HepG2 (cell line): ENCODE data around the gene KRTAP1-3.

Experiments
- EP300 ChIP-seq, 3 experiments: sonication (generic) in 1 of 3; formaldehyde crosslinking in 1 of 3; IDR thresholded peaks; 2 replicates each; pipeline versions ENCODE4 v1.5.1 to v1.6.1; 2011 to 2020; ENCODE audit warnings: low read depth in 2 of 3, low read length in 2 of 3, borderline replicate concordance in 1 of 3, improper control_type of control experiment in 1 of 3, mild to moderate bottlenecking in 1 of 3, missing genetic modification reagents in 1 of 3, moderate library complexity in 1 of 3
- EZH2 ChIP-seq: conservative IDR thresholded peaks from 2 replicates; pipeline ENCODE4 v1.6.1; 2012; ENCODE audit warnings: mild to moderate bottlenecking, low read depth, low read length, moderate library complexity
- GATAD2A ChIP-seq: IDR thresholded peaks from 2 replicates; pipeline ENCODE4 v1.6.1; 2016
- NR2F1 ChIP-seq, 2 experiments: fragments of 450-650 bp in 1 of 2; formaldehyde crosslinking in 1 of 2; IDR thresholded peaks; 2 replicates each; pipeline versions ENCODE4 v1.5.0 to v1.6.1; 2016 to 2020; ENCODE audit warnings: mild to moderate bottlenecking in 1 of 2, missing compliant biosample characterization in 1 of 2, missing genetic modification reagents in 1 of 2, moderate library complexity in 1 of 2
- PRMT3 ChIP-seq: sonication (generic); formaldehyde crosslinking; IDR thresholded peaks from 2 replicates; pipeline ENCODE4 v1.8.1; 2022; ENCODE audit warnings: low read depth, mild to moderate bottlenecking, moderate library complexity, missing genetic modification reagents, borderline replicate concordance
- SOX6 ChIP-seq, 2 experiments: fragments of 450-650 bp in 1 of 2; sonication (generic) in 1 of 2; formaldehyde crosslinking in 1 of 2; IDR thresholded peaks; 2 replicates each; pipeline versions ENCODE4 v1.4.0 to v1.6.1; 2017 to 2020; ENCODE audit warnings: antibody characterized with exemption in 1 of 2, mild to moderate bottlenecking in 1 of 2, missing genetic modification reagents in 1 of 2
- ZNF276 ChIP-seq: sonication (generic); formaldehyde crosslinking; IDR thresholded peaks from 2 replicates; pipeline ENCODE4 v1.4.0; 2020; ENCODE audit warnings: mild to moderate bottlenecking, low read depth, missing genetic modification reagents
- TF ChIP-seq, protein P1 (sequence below): sonication (generic); formaldehyde crosslinking; IDR thresholded peaks from 2 replicates; pipeline ENCODE4 v1.4.0; 2020; ENCODE audit warnings: missing genetic modification reagents
- TF ChIP-seq, protein P2 (sequence below): sonication (generic); formaldehyde crosslinking; IDR thresholded peaks from 2 replicates; pipeline ENCODE4 v1.5.0; 2020; ENCODE audit warnings: missing genetic modification reagents

- TF ChIP-seq NR2F1 (CRISPR knock-in tag; IDR thresholded peaks at IDR 0.05) = no peak
- no peak for TF ChIP-seq PRMT3 (CRISPR knock-in tag)
- TF ChIP-seq, protein P1, sequence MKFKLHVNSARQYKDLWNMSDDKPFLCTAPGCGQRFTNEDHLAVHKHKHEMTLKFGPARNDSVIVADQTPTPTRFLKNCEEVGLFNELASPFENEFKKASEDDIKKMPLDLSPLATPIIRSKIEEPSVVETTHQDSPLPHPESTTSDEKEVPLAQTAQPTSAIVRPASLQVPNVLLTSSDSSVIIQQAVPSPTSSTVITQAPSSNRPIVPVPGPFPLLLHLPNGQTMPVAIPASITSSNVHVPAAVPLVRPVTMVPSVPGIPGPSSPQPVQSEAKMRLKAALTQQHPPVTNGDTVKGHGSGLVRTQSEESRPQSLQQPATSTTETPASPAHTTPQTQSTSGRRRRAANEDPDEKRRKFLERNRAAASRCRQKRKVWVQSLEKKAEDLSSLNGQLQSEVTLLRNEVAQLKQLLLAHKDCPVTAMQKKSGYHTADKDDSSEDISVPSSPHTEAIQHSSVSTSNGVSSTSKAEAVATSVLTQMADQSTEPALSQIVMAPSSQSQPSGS (CRISPR knock-in tag) = no peak
- no peak for TF ChIP-seq SOX6 (IDR thresholded peaks at IDR 0.05)
- TF ChIP-seq SOX6 (CRISPR knock-in tag; IDR thresholded peaks at IDR 0.05) = no peak
- TF ChIP-seq GATAD2A (CRISPR knock-in tag) = no peak
- no peak for TF ChIP-seq ZNF276 (CRISPR knock-in tag)
- TF ChIP-seq EP300 (IDR thresholded peaks at IDR 0.05; ENCODE audit: low read depth in 2 of 2, low read length in 2 of 2) = no peak
- no peak for TF ChIP-seq EP300 (CRISPR knock-in tag; IDR thresholded peaks at IDR 0.05; ENCODE audit: borderline replicate concordance)
- no peak for TF ChIP-seq EZH2
- TF ChIP-seq, protein P2, sequence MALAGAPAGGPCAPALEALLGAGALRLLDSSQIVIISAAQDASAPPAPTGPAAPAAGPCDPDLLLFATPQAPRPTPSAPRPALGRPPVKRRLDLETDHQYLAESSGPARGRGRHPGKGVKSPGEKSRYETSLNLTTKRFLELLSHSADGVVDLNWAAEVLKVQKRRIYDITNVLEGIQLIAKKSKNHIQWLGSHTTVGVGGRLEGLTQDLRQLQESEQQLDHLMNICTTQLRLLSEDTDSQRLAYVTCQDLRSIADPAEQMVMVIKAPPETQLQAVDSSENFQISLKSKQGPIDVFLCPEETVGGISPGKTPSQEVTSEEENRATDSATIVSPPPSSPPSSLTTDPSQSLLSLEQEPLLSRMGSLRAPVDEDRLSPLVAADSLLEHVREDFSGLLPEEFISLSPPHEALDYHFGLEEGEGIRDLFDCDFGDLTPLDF (CRISPR knock-in tag) = no peak
Measured at GRCh38 chr17:40993084-40993483, 41.6 kb downstream of the KRTAP1-3 start.
